Tibial nerve (tissue), 4 donors: ENCODE measurements around the gene B4GALT5. TPM values are rescaled to one million over a fixed set of nuclear protein-coding genes. Genes with fewer than 3 reads are reported as not detected.

Source experiments
- DNase-seq, 2 donors: peaks; one replicate each; pipeline ENCODE4 v3.0.0-alpha.2; 2019; ENCODE audit warnings: low spot score in 2 of 2
- H3K27ac ChIP-seq, 4 donors: fragments of 200-600 bp; sonication (generic) in 3 of 4; one replicate each; pipeline ENCODE4 v1.5.1; 2017 to 2019; ENCODE audit warnings: mild to moderate bottlenecking in 1 of 4
- H3K27me3 ChIP-seq, 2 donors: fragments of 200-600 bp; sonication (generic) in 1 of 2; one replicate each; pipeline versions ENCODE4 v1.5.1 to v1.6.0; 2017 to 2019
- H3K36me3 ChIP-seq, 3 donors: fragments of 200-600 bp; sonication (generic); one replicate each; pipeline ENCODE4 v1.5.1; 2018 to 2019
- H3K4me1 ChIP-seq, 4 donors: fragments of 200-600 bp; sonication (generic) in 3 of 4; one replicate each; pipeline ENCODE4 v1.5.1; 2017 to 2019
- H3K4me3 ChIP-seq, 4 donors: fragments of 200-600 bp; sonication (generic) in 3 of 4; one replicate each; pipeline ENCODE4 v1.5.1; 2017 to 2019; ENCODE audit warnings: mild to moderate bottlenecking in 1 of 4, moderate library complexity in 1 of 4
- H3K9me3 ChIP-seq, 4 donors: fragments of 200-600 bp; sonication (generic) in 3 of 4; one replicate each; pipeline ENCODE4 v1.5.1; 2017 to 2019
- CTCF ChIP-seq, 5 experiments: fragments of 200-600 bp in 3 of 5; fragments of 450-650 bp in 2 of 5; sonication (generic) in 3 of 5; IDR thresholded peaks; one replicate each; pipeline ENCODE4 v1.5.1; 2016 to 2019; ENCODE audit warnings: antibody characterized with exemption in 5 of 5, mild to moderate bottlenecking in 3 of 5, moderate library complexity in 2 of 5
- EP300 ChIP-seq, 2 donors: sonication (generic); formaldehyde crosslinking; IDR thresholded peaks; one replicate each; pipeline ENCODE4 v1.6.1; 2017; ENCODE audit warnings: antibody characterized with exemption in 2 of 2, mild to moderate bottlenecking in 1 of 2
- POLR2A ChIP-seq, 2 donors: fragments of 450-650 bp; IDR thresholded peaks; one replicate each; pipeline ENCODE4 v1.6.1; 2017; ENCODE audit warnings: antibody characterized with exemption in 2 of 2, mild to moderate bottlenecking in 2 of 2, moderate library complexity in 2 of 2
- WGBS, 2 donors: methylation state at CpG; one replicate each; pipeline ENCODE4 v1.1.5; 2018; 5-methylcytosine and 5-hydroxymethylcytosine counted together
- total RNA-seq, 4 donors: library from RNA; depleted of rRNA; stranded (reverse); fragments of >200 nt; gene quantifications; one replicate each; pipeline ENCODE4 v1.1.0, GENCODE V29; 2016

B4GALT5 gene
- total RNA-seq, 4 donors from 2014 or later = 13.6 to 25.2 (median 20.7) TPM

DNA sequence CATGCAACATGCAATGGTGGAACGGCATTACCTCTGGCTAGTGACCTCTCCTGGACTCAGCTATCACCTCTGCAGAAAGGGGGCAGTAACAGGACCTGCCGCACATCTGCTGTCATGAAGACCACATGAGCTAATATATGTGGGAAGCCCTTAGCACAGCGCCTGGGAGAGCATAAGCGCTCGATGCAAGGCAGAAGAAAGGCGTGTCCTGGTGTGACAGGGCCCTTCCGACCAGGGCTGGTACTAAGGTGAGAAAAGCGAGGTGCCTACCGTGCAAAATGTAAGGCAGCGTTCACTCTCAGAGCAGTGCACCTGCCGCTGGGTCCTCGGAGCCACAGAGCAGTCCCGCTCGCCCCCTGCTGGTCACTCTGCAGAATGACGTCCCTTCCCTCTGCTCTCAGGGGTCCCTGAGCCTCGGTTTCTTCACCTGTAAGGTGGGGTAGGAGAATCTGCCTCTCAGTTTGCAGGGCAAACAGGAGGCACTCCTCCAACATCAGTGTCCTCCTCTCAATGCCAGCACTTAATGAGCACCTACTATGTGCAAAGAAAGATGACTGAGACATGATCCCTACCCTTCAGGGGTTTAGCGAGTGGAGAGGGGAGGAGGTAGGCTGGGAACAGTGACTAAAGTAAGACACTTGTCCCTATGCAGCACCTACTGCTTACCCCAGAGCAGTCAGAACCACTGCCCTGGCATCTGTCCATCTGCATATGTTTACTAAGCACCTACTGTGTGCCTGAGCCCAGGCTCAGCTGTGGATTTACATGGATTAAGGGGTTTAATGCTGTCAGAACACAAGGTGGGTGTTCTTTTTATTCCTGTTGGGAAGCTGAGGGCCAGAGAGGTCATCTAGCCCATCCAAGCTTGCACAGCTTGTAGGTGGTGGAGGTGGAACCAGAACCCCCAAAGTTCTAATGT is 104.7 kb downstream of the B4GALT5 start:
- WGBS, 2 donors = 7% methylated on average over 16 to 17 of the region's 17 CpGs
- Histone ChIP-seq H3K4me1 (peaks cover 0 to 44% (median 14%) of the 10 kb centered on the region in 4 donors), H3K27ac (no peak overlapping the region), H3K27me3 (no peaks in the 10 kb centered on the region), H3K4me3 (no peak overlapping the region), H3K36me3 (no peaks in the 10 kb centered on the region), H3K9me3 (no peaks in the 10 kb centered on the region)
- TF ChIP-seq POLR2A (IDR thresholded peaks at IDR 0.05) = no peak
- TF ChIP-seq CTCF (IDR thresholded peaks at IDR 0.05) = peak; percentile 87 to 98 (median 89)
- peak in 1 of 2 donors; percentile 20 for TF ChIP-seq EP300 (IDR thresholded peaks at IDR 0.05)
- DNase-seq = no peak

DNA sequence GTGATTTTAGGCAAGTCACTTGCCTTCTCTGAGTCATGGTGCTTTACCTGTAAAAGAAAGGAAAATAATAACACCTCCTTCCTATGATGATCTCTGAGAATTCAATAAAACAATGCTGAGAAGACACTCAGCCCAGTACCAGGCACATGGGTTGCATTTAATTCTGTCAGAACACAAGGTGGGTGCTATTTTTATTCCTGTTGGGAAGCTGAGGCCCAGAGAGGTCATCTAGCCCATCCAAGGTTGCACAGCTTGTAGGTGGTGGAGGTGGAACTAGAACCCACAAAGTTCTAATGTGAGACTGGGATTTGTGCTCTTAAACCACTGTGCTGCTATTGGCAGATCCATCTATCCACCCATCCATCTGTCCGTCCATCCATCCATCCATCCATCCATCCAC is 106.1 kb downstream of the B4GALT5 start:
- WGBS, 2 donors = 86 to 96% methylated on average over 1 of the region's 1 CpG
- Histone ChIP-seq H3K27me3 (no peaks in the 10 kb centered on the region), H3K36me3 (no peaks in the 10 kb centered on the region), H3K9me3 (no peaks in the 10 kb centered on the region), H3K4me3 (no peak overlapping the region), H3K27ac (no peak overlapping the region), H3K4me1 (peaks cover 0 to 43% (median 14%) of the 10 kb centered on the region in 4 donors)
- no peak for DNase-seq
- TF ChIP-seq EP300 (IDR thresholded peaks at IDR 0.05) = no peak
- TF ChIP-seq POLR2A (IDR thresholded peaks at IDR 0.05) = no peak
- TF ChIP-seq CTCF (IDR thresholded peaks at IDR 0.05) = no peak

GRCh38 chr20:49603209-49603627 is 110.5 kb downstream of the B4GALT5 start:
- Histone ChIP-seq H3K27ac (peak overlapping the region in 1 of 4 donors; percentile 15), H3K4me1 (peaks cover 0 to 17% (median 0%) of the 10 kb centered on the region in 4 donors), H3K36me3 (no peaks in the 10 kb centered on the region), H3K4me3 (no peak overlapping the region), H3K27me3 (no peaks in the 10 kb centered on the region), H3K9me3 (no peaks in the 10 kb centered on the region)
- 68 to 69% methylated on average over 11 of the region's 11 CpGs for WGBS, 2 donors
- TF ChIP-seq EP300 (IDR thresholded peaks at IDR 0.05) (no peak), CTCF (IDR thresholded peaks at IDR 0.05) (no peak), POLR2A (IDR thresholded peaks at IDR 0.05) (no peak)
- no peak for DNase-seq

GRCh38 chr20:49602345-49603208 is 111.1 kb downstream of the B4GALT5 start:
- H3K4me1 ChIP-seq = peaks cover 0 to 17% (median 0%) of the 10 kb centered on the region in 4 donors
- H3K4me3 ChIP-seq = no peak overlapping the region
- no peak overlapping the region for H3K27ac ChIP-seq
- TF ChIP-seq POLR2A (IDR thresholded peaks at IDR 0.05) (no peak), EP300 (IDR thresholded peaks at IDR 0.05) (no peak), CTCF (IDR thresholded peaks at IDR 0.05) (no peak)
- no peaks in the 10 kb centered on the region for H3K9me3 ChIP-seq
- 78 to 82% methylated on average over 9 of the region's 9 CpGs for whole genome bisulfite sequencing, 2 donors
- H3K27me3 ChIP-seq = no peaks in the 10 kb centered on the region
- DNase-seq = no peak
- no peaks in the 10 kb centered on the region for H3K36me3 ChIP-seq
